Endothelial cell of umbilical vein (primary cell): Measurements from ENCODE around the gene FTHL17. TPM values are rescaled to one million over a fixed set of nuclear protein-coding genes. Genes with fewer than 3 reads are reported as not detected.

Source experiments
- BruUV-seq: library from RNA; stranded (reverse); fragments of 400-500 nt; replicated peaks from 2 replicates; lab custom pipeline; 2021; lab: Mats Ljungman, UMichigan
- CTCF ChIA-PET: fragments of 300-600, 350-600 bp; sonication (Branson Sonifier 250); formaldehyde crosslinking; loops from one replicate; lab custom pipeline; 2021; ENCODE audit warnings: antibody characterized with exemption, inconsistent platforms; lab: Charles Lee
- POLR2A ChIA-PET: fragments of 300-600, 350-600 bp; sonication (Branson Sonifier 250); formaldehyde crosslinking; loops from one replicate; lab custom pipeline; 2021; ENCODE audit warnings: antibody characterized with exemption, inconsistent platforms; lab: Charles Lee
- DNase-seq: peaks from one replicate; pipeline ENCODE4 v3.0.0-alpha.2; 2011; ENCODE audit warnings: low read depth, low spot score
- FAIRE-seq: peaks from 2 replicates; lab custom pipeline; 2011; peaks lifted over from hg19 to GRCh38; lab: Jason Lieb, UNC
- H2AFZ ChIP-seq: 2 replicates; pipeline ENCODE4 v1.6.0; 2012; ENCODE audit warnings: low read depth, low read length, control low read depth, inconsistent platforms
- H3K27ac ChIP-seq: 2 replicates; pipeline ENCODE4 v1.5.1; 2011; ENCODE audit warnings: low read depth, mild to moderate bottlenecking, control low read depth, low read length, moderate library complexity; ENCODE audit not compliant: insufficient read depth
- H3K27me3 ChIP-seq, 2 experiments: 2 replicates each; pipeline versions ENCODE4 v1.6.0 to v1.6.1; 2011; ENCODE audit warnings: low read length in 2 of 2, mixed read lengths in 1 of 2; ENCODE audit not compliant: control insufficient read depth in 2 of 2, insufficient read depth in 2 of 2
- H3K36me3 ChIP-seq, 2 experiments: 2 replicates in 1 of 2; 3 replicates in 1 of 2; pipeline ENCODE4 v1.5.1; 2011; ENCODE audit warnings: low read length in 2 of 2, mild to moderate bottlenecking in 1 of 2, moderate library complexity in 1 of 2; ENCODE audit not compliant: control insufficient read depth in 2 of 2, insufficient read depth in 2 of 2; ENCODE audit errors: extremely low read depth in 1 of 2
- H3K4me1 ChIP-seq: 3 replicates; pipeline ENCODE4 v1.5.1; 2011; ENCODE audit warnings: mild to moderate bottlenecking, low read length; ENCODE audit not compliant: control insufficient read depth, insufficient read depth; ENCODE audit errors: extremely low read depth
- H3K4me2 ChIP-seq: 2 replicates; pipeline ENCODE4 v1.6.1; 2011; ENCODE audit warnings: low read length, control low read depth, mixed read lengths; ENCODE audit not compliant: insufficient read depth
- H3K4me3 ChIP-seq, 3 experiments: fragments of 200-600 bp in 1 of 3; sonication (generic), shearing (Covaris generic) in 1 of 3; replicated peaks in 1 of 3; 2 replicates each; pipeline ENCODE4 v1.5.1; 2011 to 2016; ENCODE audit warnings: control low read depth in 3 of 3, low read length in 3 of 3, mild to moderate bottlenecking in 2 of 3, inconsistent platforms in 1 of 3, low read depth in 1 of 3, moderate library complexity in 1 of 3; ENCODE audit not compliant: insufficient read depth in 1 of 3
- H3K79me2 ChIP-seq: 2 replicates; pipeline ENCODE4 v1.6.0; 2012; ENCODE audit warnings: low read length, inconsistent platforms; ENCODE audit not compliant: control insufficient read depth, insufficient read depth
- H3K9ac ChIP-seq: replicated peaks from 2 replicates; pipeline ENCODE3; 2011; ENCODE audit warnings: low read length, control low read depth; ENCODE audit not compliant: insufficient read depth; ENCODE audit errors: extremely low read depth
- H3K9me1 ChIP-seq: replicated peaks from 3 replicates; pipeline ENCODE4 v1.6.0; 2011; ENCODE audit warnings: mild to moderate bottlenecking, low read length; ENCODE audit not compliant: control insufficient read depth, insufficient read depth; ENCODE audit errors: extremely low read depth
- H3K9me3 ChIP-seq: replicated peaks from 2 replicates; pipeline ENCODE4 v1.5.1; 2012; ENCODE audit warnings: low read length, inconsistent platforms; ENCODE audit not compliant: control insufficient read depth, insufficient read depth
- H4K20me1 ChIP-seq: replicated peaks from 2 replicates; pipeline ENCODE3; 2011; ENCODE audit warnings: mild to moderate bottlenecking, low read length; ENCODE audit not compliant: control insufficient read depth, insufficient read depth; ENCODE audit errors: extremely low read depth
- CTCF ChIP-seq, 2 donors: IDR thresholded peaks; 1 replicate in 1 of 2; 2 replicates in 1 of 2; pipeline ENCODE4 v1.5.1; 2011; ENCODE audit warnings: low read length in 2 of 2, mild to moderate bottlenecking in 2 of 2, moderate library complexity in 2 of 2, control low read depth in 1 of 2, inconsistent platforms in 1 of 2, low read depth in 1 of 2; ENCODE audit not compliant: insufficient read depth in 1 of 2; ENCODE audit errors: extremely low read depth in 1 of 2
- EZH2 ChIP-seq: IDR thresholded peaks from 2 replicates; pipeline ENCODE4 v1.6.1; 2012; ENCODE audit warnings: borderline replicate concordance, low read depth, mild to moderate bottlenecking, moderate library complexity, low read length, inconsistent platforms; ENCODE audit not compliant: severe bottlenecking
- FOS ChIP-seq: IDR thresholded peaks from 2 replicates; pipeline ENCODE4 v1.6.1; 2011; ENCODE audit warnings: mild to moderate bottlenecking, low read length, moderate library complexity, borderline replicate concordance; ENCODE audit not compliant: insufficient read depth
- GATA2 ChIP-seq: IDR thresholded peaks from 2 replicates; pipeline ENCODE4 v1.7.0; 2011; ENCODE audit warnings: low read depth, mild to moderate bottlenecking, moderate library complexity, mixed read lengths, low read length; ENCODE audit not compliant: insufficient read length, insufficient read depth
- JUN ChIP-seq: IDR thresholded peaks from 2 replicates; pipeline ENCODE4 v1.6.1; 2011; ENCODE audit warnings: borderline replicate concordance, low read depth; ENCODE audit not compliant: insufficient read length, insufficient read depth
- MYC ChIP-seq: IDR thresholded peaks from one replicate; pipeline ENCODE4 v1.6.1; 2011; ENCODE audit warnings: mild to moderate bottlenecking, low read depth, low read length
- dilution Hi-C: fragments of 300-500 bp; cut with MboI; formaldehyde crosslinking; loops from one replicate; pipeline ENCODE4 v1.15.0; 2019; ENCODE audit warnings: low sequenced_read_pairs; ENCODE audit not compliant: extremely low pct_ligation_motif_present
- intact Hi-C: fragments of 100-400 bp; cut with micrococcal nuclease; formaldehyde crosslinking; loops from one replicate; pipeline ENCODE4 v1.10.0; 2022
- polyA plus RNA-seq, 4 experiments: library from polyadenylated mRNA; depleted of rRNA in 3 of 4; stranded (reverse) in 3 of 4; unstranded in 1 of 4; fragments of >200 nt; gene quantifications; 2 replicates each; pipeline versions ENCODE4 v1.2.1 to v1.2.3, GENCODE V29; 2011 to 2012; ENCODE audit warnings: missing spikeins in 1 of 4
- total RNA-seq: library from RNA; stranded (reverse); gene quantifications from 2 replicates; pipeline ENCODE4 v1.2.3, GENCODE V29; 2021
- TF ChIP-seq, protein P1 (sequence below): IDR thresholded peaks from 2 replicates; pipeline ENCODE4 v1.6.1; 2011; ENCODE audit not compliant: insufficient read depth, insufficient read length

Gene FTHL17
- total and polyA plus RNA-seq, 2 donors (not counting 3 experiments of a cell fraction or from before 2014, with no cell fraction given): not detected

GRCh38 chrX:31057291-31057690 lies 14.6 kb downstream of the FTHL17 start:
- H3K4me1 ChIP-seq: no peaks in the 10 kb centered on the region
- no peaks in the 10 kb centered on the region for H3K79me2 ChIP-seq
- H3K4me3 ChIP-seq: no peak overlapping the region
- H4K20me1 ChIP-seq: no peaks in the 10 kb centered on the region
- FAIRE-seq: no peak
- no peak overlapping the region for H3K27ac ChIP-seq
- no peak overlapping the region for H3K9ac ChIP-seq
- no peak overlapping the region for H2AFZ ChIP-seq
- intact Hi-C loops: no loop called here
- H3K36me3 ChIP-seq: no peaks in the 10 kb centered on the region
- no peaks in the 10 kb centered on the region for H3K27me3 ChIP-seq
- no peak for DNase-seq
- H3K4me2 ChIP-seq: no peak overlapping the region
- TF ChIP-seq JUN (no peak), FOS (no peak), CTCF (IDR thresholded peaks at IDR 0.05; ENCODE audit: extremely low read depth in 1 of 2, insufficient read depth in 1 of 2, low read depth in 1 of 2, low read length in 2 of 2) (no peak), EZH2 (no peak), GATA2 (no peak), MYC (no peak)
- TF ChIP-seq, protein P1, sequence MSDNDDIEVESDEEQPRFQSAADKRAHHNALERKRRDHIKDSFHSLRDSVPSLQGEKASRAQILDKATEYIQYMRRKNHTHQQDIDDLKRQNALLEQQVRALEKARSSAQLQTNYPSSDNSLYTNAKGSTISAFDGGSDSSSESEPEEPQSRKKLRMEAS: no peak
- dilution Hi-C loops: no loop called here
- no peaks in the 10 kb centered on the region for H3K9me3 ChIP-seq
- BruUV-seq: no TSS peak
- ChIA-PET POLR2A (no interaction called here), CTCF (no interaction called here)
- H3K9me1 ChIP-seq: no peaks in the 10 kb centered on the region
